ENCODE data around the gene HACD4. TPM values are rescaled to one million over a fixed set of nuclear protein-coding genes. Genes with fewer than 3 reads are reported as not detected.

HACD4 gene, protein sequence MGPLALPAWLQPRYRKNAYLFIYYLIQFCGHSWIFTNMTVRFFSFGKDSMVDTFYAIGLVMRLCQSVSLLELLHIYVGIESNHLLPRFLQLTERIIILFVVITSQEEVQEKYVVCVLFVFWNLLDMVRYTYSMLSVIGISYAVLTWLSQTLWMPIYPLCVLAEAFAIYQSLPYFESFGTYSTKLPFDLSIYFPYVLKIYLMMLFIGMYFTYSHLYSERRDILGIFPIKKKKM
- total RNA-seq (2014; rRNA removed; shearing (Covaris generic)): 1.1 and 1.4 TPM in 2 replicates
- polyA plus RNA-seq (2015; cell fraction: cytosol; rRNA removed): 0.61 and 0.98 TPM in 2 replicates
- 0.07 and 0.63 TPM in 2 replicates for polyA plus RNA-seq (2015; cell fraction: nucleus; rRNA removed)

DNA sequence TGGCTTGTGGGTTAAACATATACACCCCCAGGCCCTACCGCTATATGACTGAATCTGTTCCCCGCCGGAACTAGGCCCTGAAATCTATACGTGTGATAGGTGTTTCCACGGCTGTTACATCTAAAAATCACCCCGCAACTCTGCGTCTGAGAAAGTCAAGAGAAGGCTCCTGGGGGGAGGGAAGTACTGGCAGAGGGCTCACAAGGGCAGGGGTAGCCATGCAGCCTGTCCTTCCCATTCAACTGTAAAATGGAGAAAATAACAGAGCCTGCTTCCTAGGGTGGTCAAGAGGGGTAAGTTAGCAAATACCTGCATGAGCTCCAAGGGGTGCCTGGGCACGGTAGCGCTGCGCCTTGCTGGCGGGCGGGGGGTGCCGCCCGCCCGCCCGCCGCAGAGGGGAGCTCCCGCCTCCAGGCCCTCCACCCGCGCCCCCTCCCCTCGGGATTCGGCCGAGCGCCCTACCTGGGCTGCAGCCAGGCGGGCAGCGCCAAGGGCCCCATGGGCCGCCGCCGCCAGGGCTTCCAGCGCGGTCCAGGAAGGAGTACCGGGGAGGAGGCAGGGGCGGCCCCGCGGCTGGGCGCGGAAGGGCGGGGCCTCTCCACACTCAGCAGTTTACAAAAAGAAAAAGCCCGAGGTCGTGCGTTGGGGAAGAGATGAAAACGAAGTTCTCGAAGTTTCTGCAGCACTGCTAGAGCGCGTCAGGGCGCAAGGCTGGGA is at the start of gene HACD4:
Gene HACD4 (minus strand): TSS at position 550 of the 717 bp plus-strand sequence. CDS start 50 bp downstream, at position 500.
- in situ Hi-C loops (cut with HindIII; ENCODE audit: low pct_unique_long_range_greater_than_20kb, low sequenced_read_pairs): no loop called here

GRCh38 chr9:21080793-21081192 is 49.4 kb upstream of the HACD4 start:
- no peak for DNase-seq (ENCODE audit: low read depth, low spot score)
- in situ Hi-C loops (cut with HindIII; ENCODE audit: low pct_unique_long_range_greater_than_20kb, low sequenced_read_pairs): no loop called here

More for the DNA sequence above, at the start of gene HACD4:
- peak; percentile 8 for DNase-seq (ENCODE audit: low read depth, low spot score)

GRCh38 chr9:21078702-21079101 is 47.3 kb upstream of the HACD4 start:
- DNase-seq (ENCODE audit: low read depth, low spot score): peak; percentile 40
- in situ Hi-C loops (cut with HindIII; ENCODE audit: low pct_unique_long_range_greater_than_20kb, low sequenced_read_pairs): no loop called here

DNA sequence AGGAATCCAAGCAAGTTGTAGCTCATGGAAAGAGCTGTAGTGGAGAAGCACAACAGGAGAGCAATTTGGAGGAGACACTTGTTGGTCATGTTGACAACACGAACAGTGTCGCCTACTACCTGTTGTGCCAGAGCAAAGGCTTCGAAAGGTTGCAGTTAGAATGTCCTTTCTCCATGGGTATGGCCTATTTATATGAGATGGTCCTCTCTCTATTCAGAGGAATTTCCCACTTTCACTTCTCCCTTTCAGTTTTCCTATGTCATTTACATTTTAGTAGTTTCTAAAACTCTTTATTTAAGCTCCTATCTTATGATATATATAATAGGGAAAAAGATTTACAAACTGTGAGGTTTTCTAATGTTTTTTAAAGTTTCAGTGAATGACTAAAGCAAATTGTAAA is 46.3 kb upstream of the HACD4 start, which contains the start of gene IFNB1:
Gene IFNB1 (minus strand): TSS at position 162 of the 400 bp plus-strand sequence. CDS start 73 bp downstream, at position 89.
- DNase-seq (ENCODE audit: low read depth, low spot score): no peak
- in situ Hi-C loops (cut with HindIII; ENCODE audit: low pct_unique_long_range_greater_than_20kb, low sequenced_read_pairs): no loop called here

DNA sequence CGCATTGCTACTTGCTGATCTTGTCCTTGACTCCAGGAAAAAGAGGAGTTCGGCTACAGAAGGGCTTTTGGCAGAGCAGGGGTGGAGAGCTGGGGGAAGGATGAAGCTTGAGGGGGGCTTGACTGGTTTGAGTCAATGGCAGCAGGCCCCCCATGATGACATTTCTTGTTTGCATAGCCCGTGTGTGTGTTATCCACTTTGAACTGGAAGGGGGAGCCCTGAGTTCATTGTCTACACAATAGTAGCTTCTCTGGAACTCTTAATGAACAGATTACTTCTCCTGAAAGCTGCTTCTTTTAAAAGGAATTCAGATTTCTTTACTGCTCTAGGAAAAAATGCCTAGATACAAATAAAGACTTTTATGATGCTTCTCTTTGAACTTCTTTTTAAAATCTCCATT is 44.0 kb upstream of the HACD4 start:
- no peak for DNase-seq (ENCODE audit: low read depth, low spot score)
- in situ Hi-C loops (cut with HindIII; ENCODE audit: low pct_unique_long_range_greater_than_20kb, low sequenced_read_pairs): no loop called here

GRCh38 chr9:21070906-21071305 is 39.5 kb upstream of the HACD4 start:
- in situ Hi-C loops (cut with HindIII; ENCODE audit: low pct_unique_long_range_greater_than_20kb, low sequenced_read_pairs): no loop called here
- DNase-seq (ENCODE audit: low read depth, low spot score): no peak

DNA sequence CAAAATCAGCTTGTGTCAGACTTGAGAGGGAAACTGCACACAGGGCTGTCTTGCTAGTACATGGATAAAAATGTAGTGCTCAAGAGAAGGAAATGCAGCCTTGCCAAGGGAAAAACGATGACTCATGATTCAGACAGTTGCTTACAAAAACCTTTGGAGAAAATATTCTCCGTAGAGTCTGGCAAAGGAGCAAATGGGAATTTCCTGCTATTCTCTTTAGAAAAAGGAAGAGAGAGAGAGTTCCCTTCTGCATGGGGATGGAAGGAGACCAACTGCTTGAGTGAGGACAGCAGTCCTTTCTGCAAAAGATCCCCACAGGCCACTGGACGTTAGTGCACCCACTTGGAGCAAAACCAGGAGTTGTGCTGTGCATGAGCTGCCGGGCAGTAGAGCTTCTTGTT is 38.7 kb upstream of the HACD4 start:
- in situ Hi-C loops (cut with HindIII; ENCODE audit: low pct_unique_long_range_greater_than_20kb, low sequenced_read_pairs): no loop called here
- peak; percentile 40 for DNase-seq (ENCODE audit: low read depth, low spot score)

GRCh38 chr9:21060919-21061561 is 29.6 kb upstream of the HACD4 start:
- DNase-seq (ENCODE audit: low read depth, low spot score): peak; percentile 9
- in situ Hi-C loops (cut with HindIII; ENCODE audit: low pct_unique_long_range_greater_than_20kb, low sequenced_read_pairs): no loop called here

GRCh38 chr9:21056931-21057330 is 25.5 kb upstream of the HACD4 start:
- peak; percentile 28 for DNase-seq (ENCODE audit: low read depth, low spot score)
- in situ Hi-C loops (cut with HindIII; ENCODE audit: low pct_unique_long_range_greater_than_20kb, low sequenced_read_pairs): no loop called here

DNA sequence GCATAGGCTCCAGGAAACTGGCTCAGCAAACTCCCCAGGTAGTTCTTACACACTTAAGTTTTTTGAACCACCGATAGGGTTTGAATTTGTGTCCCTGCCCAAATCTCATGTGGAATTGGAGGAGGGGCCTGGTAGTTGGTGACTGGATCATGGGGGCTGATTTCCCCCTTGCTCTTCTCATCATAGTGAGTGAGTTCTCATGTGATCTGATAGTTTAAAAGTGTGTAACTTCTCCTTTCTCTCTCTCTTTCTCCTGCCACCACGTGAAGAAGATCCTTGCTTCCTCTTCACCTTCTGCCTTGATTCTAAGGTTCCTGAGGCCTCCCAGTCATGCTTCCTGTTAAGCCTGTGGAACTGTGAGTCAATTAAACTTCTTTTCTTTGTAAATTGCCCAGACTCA is 22.4 kb upstream of the HACD4 start:
- in situ Hi-C loops (cut with HindIII; ENCODE audit: low pct_unique_long_range_greater_than_20kb, low sequenced_read_pairs): no loop called here
- no peak for DNase-seq (ENCODE audit: low read depth, low spot score)

DNA sequence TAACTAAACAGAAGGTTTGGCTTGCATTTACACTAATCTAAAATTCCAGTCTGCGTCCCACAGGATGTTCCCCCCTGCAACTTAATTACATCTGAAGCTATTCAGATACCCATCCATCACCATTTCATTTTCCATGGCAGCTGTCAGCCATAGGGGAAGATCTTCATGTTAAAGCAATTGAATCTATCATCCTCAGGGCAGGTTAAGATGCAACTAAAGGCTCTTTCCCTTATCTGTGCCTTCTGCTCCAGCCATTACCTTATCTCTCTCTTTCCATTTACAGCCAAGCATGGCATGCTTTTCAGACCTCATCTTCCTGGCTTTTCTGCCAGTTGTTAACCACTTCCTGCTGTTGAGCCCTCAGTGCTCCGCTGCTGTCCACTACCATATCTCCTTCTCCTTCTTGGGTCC is 15.8 kb upstream of the HACD4 start:
- in situ Hi-C loops (cut with HindIII; ENCODE audit: low pct_unique_long_range_greater_than_20kb, low sequenced_read_pairs): no loop called here
- no peak for DNase-seq (ENCODE audit: low read depth, low spot score)

DNA sequence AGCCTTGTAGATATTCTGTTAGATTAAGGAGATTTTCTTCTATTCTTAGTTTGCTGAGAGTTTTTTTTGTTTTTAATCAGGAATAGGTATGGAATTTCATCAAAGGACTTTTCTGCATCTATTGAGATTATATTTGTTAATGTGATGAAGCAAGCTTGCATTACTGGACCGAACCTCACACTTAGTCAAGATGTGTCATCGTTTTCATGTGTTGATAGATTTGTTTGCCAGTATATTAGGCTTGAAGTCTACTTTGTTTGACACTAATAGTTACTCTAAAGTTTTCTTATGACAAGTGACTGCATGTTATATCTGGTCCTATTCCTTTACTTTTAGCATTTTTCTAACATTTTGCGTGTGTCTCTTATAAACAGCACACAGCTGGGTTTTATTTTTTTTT is 12.4 kb upstream of the HACD4 start:
- DNase-seq (ENCODE audit: low read depth, low spot score): no peak
- in situ Hi-C loops (cut with HindIII; ENCODE audit: low pct_unique_long_range_greater_than_20kb, low sequenced_read_pairs): no loop called here

- in situ Hi-C loops (cut with HindIII; ENCODE audit: low pct_unique_long_range_greater_than_20kb, low sequenced_read_pairs): no loop called here
- no peak for DNase-seq (ENCODE audit: low read depth, low spot score)
Measured at GRCh38 chr9:21042466-21042865, 11.0 kb upstream of the HACD4 start.

DNA sequence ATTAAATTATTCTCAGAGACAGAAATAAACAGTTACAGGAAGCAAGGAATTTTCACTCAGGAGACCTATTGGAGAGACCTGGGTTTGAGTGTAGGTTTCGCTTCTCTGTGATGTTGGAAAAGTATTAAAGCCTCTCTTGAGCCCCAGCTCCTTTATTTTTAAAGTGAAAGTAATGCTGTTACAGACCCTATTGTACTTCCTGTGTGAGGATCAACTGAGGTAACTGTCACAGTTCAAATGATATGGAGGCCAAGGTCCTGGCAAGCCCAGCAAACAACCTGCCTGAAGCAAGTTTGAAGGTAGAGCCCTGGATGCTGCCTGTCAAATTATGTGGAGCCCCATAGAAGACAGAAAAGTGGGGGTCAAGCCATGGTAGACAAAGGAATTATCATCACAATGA is 7.9 kb upstream of the HACD4 start:
- no peak for DNase-seq (ENCODE audit: low read depth, low spot score)
- in situ Hi-C loops (cut with HindIII; ENCODE audit: low pct_unique_long_range_greater_than_20kb, low sequenced_read_pairs): no loop called here

- no peak for DNase-seq (ENCODE audit: low read depth, low spot score)
- in situ Hi-C loops (cut with HindIII; ENCODE audit: low pct_unique_long_range_greater_than_20kb, low sequenced_read_pairs): no loop called here
Measured at GRCh38 chr9:21037278-21037677, 5.8 kb upstream of the HACD4 start.

DNA sequence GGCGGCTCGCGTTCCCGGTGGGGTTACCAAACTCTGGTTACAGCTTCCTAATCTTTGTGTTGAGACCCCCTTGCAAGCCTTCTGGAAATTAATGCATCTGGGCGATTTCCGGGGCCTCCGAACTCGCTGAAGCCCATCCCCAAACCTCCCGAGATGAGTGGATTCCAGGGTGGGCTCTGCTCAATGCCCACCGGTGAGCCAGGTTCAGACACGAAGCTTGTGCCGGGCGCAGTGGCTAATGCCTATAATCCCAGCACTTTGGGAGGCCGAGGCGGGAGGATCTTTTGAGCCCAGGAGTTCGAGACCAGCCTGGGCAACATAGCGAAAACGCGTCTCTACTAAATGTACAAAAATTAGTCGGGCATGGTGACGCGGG is 356 bp upstream of the HACD4 start:
- DNase-seq (ENCODE audit: low read depth, low spot score): no peak
- in situ Hi-C loops (cut with HindIII; ENCODE audit: low pct_unique_long_range_greater_than_20kb, low sequenced_read_pairs): no loop called here

GRCh38 chr9:21030389-21031035 is 928 bp downstream of the HACD4 start:
- DNase-seq (ENCODE audit: low read depth, low spot score): no peak
- in situ Hi-C loops (cut with HindIII; ENCODE audit: low pct_unique_long_range_greater_than_20kb, low sequenced_read_pairs): no loop called here

DNA sequence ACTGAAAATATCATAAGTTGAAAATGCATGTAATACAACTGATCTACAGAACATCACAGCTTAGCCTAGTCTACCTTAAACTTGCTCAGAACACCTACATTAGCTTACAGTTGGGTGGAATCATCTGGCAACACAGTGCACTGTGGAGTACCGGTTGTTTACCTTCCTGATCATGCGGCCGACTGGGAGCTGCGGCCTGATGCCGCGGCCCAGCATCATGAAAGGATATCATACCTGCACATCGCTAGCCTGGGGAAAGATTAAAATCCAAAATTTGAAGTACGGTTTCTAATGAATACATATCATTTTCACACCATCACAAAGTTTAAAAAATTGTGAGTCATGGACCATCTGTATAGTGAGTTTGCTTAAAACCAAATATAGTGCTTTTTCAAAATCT is 1.8 kb downstream of the HACD4 start:
- DNase-seq (ENCODE audit: low read depth, low spot score): no peak
- in situ Hi-C loops (cut with HindIII; ENCODE audit: low pct_unique_long_range_greater_than_20kb, low sequenced_read_pairs): no loop called here

Measured in SK-MEL-5 (cell line).